K562 (cell line): ENCODE measurements around the gene CTAGE1.

Experiments used
- ELF1 ChIP-seq: fragments of 200-800 bp; sonication (Bioruptor generic); IDR thresholded peaks from 2 replicates; pipeline ENCODE4 v1.6.1; 2016; ENCODE audit warnings: missing genetic modification characterization, missing compliant biosample characterization
- HMG20A ChIP-seq: fragments of 450-650 bp; formaldehyde crosslinking; conservative IDR thresholded peaks from 2 replicates; pipeline ENCODE4 v1.4.0; 2020; ENCODE audit warnings: mild to moderate bottlenecking, mixed read lengths
- IRF2 ChIP-seq: sonication (generic); formaldehyde crosslinking; IDR thresholded peaks from 2 replicates; pipeline ENCODE4 v1.8.1; 2022; ENCODE audit warnings: mild to moderate bottlenecking, missing genetic modification reagents
- NKRF ChIP-seq: fragments of 450-650 bp; IDR thresholded peaks from 2 replicates; pipeline ENCODE4 v1.6.1; 2016; ENCODE audit warnings: borderline replicate concordance
- RNF219 ChIP-seq: fragments of 250-450 bp; sonication (Bioruptor Pico); IDR thresholded peaks from 2 replicates; pipeline ENCODE4 v1.5.0; 2022; ENCODE audit warnings: mild to moderate bottlenecking
- SMC3 ChIP-seq: conservative IDR thresholded peaks from 2 replicates; pipeline ENCODE4 v1.6.1; 2011; ENCODE audit warnings: low read depth, low read length, improper control_type of control experiment; ENCODE audit not compliant: insufficient read depth
- SP1 ChIP-seq: sonication (generic); formaldehyde crosslinking; IDR thresholded peaks from 2 replicates; pipeline ENCODE4 v1.8.1; 2022; ENCODE audit warnings: mild to moderate bottlenecking, missing genetic modification reagents
- ZBTB8A ChIP-seq: fragments of 450-650 bp; IDR thresholded peaks from 2 replicates; pipeline ENCODE4 v1.6.1; 2018; ENCODE audit warnings: mild to moderate bottlenecking, moderate library complexity; ENCODE audit not compliant: partially characterized antibody
- ZNF124 ChIP-seq: sonication (generic); formaldehyde crosslinking; IDR thresholded peaks from 2 replicates; pipeline ENCODE4 v1.8.1; 2022; ENCODE audit warnings: missing genetic modification reagents
- ZNF644 ChIP-seq: fragments of 200-800 bp; sonication (Bioruptor generic); IDR thresholded peaks from 2 replicates; pipeline ENCODE4 v1.6.1; 2016; ENCODE audit warnings: low read depth, missing genetic modification characterization, missing compliant biosample characterization
- TF ChIP-seq, protein P1 (sequence below), 2 experiments: fragments of 450-650 bp; IDR thresholded peaks; 2 replicates each; pipeline ENCODE4 v1.6.1; 2018; ENCODE audit warnings: mild to moderate bottlenecking in 2 of 2, low read depth in 1 of 2; ENCODE audit not compliant: partially characterized antibody in 2 of 2
- TF ChIP-seq, protein P2 (sequence below), 3 experiments: IDR thresholded peaks in 2 of 3; conservative IDR thresholded peaks in 1 of 3; 2 replicates each; pipeline ENCODE4 v1.5.1; 2011 to 2012; ENCODE audit warnings: low read length in 3 of 3, mild to moderate bottlenecking in 3 of 3, control low read depth in 2 of 3, improper control_type of control experiment in 1 of 3, inconsistent platforms in 1 of 3, low read depth in 1 of 3, mixed read lengths in 1 of 3, moderate library complexity in 1 of 3; ENCODE audit not compliant: insufficient read depth in 2 of 3
- TF ChIP-seq, protein P3 (sequence below): fragments of 450-650 bp; IDR thresholded peaks from 2 replicates; pipeline ENCODE4 v1.6.1; 2017; ENCODE audit warnings: antibody characterized with exemption, mild to moderate bottlenecking

- TF ChIP-seq IRF2 = no peak
- TF ChIP-seq, protein P1, sequence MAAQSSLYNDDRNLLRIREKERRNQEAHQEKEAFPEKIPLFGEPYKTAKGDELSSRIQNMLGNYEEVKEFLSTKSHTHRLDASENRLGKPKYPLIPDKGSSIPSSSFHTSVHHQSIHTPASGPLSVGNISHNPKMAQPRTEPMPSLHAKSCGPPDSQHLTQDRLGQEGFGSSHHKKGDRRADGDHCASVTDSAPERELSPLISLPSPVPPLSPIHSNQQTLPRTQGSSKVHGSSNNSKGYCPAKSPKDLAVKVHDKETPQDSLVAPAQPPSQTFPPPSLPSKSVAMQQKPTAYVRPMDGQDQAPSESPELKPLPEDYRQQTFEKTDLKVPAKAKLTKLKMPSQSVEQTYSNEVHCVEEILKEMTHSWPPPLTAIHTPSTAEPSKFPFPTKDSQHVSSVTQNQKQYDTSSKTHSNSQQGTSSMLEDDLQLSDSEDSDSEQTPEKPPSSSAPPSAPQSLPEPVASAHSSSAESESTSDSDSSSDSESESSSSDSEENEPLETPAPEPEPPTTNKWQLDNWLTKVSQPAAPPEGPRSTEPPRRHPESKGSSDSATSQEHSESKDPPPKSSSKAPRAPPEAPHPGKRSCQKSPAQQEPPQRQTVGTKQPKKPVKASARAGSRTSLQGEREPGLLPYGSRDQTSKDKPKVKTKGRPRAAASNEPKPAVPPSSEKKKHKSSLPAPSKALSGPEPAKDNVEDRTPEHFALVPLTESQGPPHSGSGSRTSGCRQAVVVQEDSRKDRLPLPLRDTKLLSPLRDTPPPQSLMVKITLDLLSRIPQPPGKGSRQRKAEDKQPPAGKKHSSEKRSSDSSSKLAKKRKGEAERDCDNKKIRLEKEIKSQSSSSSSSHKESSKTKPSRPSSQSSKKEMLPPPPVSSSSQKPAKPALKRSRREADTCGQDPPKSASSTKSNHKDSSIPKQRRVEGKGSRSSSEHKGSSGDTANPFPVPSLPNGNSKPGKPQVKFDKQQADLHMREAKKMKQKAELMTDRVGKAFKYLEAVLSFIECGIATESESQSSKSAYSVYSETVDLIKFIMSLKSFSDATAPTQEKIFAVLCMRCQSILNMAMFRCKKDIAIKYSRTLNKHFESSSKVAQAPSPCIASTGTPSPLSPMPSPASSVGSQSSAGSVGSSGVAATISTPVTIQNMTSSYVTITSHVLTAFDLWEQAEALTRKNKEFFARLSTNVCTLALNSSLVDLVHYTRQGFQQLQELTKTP (IDR thresholded peaks at IDR 0.05; ENCODE audit: low read depth in 1 of 2, partially characterized antibody in 2 of 2) = no peak
- TF ChIP-seq, protein P2, sequence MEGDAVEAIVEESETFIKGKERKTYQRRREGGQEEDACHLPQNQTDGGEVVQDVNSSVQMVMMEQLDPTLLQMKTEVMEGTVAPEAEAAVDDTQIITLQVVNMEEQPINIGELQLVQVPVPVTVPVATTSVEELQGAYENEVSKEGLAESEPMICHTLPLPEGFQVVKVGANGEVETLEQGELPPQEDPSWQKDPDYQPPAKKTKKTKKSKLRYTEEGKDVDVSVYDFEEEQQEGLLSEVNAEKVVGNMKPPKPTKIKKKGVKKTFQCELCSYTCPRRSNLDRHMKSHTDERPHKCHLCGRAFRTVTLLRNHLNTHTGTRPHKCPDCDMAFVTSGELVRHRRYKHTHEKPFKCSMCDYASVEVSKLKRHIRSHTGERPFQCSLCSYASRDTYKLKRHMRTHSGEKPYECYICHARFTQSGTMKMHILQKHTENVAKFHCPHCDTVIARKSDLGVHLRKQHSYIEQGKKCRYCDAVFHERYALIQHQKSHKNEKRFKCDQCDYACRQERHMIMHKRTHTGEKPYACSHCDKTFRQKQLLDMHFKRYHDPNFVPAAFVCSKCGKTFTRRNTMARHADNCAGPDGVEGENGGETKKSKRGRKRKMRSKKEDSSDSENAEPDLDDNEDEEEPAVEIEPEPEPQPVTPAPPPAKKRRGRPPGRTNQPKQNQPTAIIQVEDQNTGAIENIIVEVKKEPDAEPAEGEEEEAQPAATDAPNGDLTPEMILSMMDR (IDR thresholded peaks at IDR 0.05 in 2 of 3, conservative IDR thresholded peaks at IDR 0.05 in 1 of 3; ENCODE audit: insufficient read depth in 2 of 3, low read depth in 1 of 3, low read length in 3 of 3) = no peak
- TF ChIP-seq SMC3 = no peak
- no peak for TF ChIP-seq HMG20A (CRISPR knock-in tag)
- no peak for TF ChIP-seq RNF219
- no peak for TF ChIP-seq ZBTB8A
- TF ChIP-seq, protein P3, sequence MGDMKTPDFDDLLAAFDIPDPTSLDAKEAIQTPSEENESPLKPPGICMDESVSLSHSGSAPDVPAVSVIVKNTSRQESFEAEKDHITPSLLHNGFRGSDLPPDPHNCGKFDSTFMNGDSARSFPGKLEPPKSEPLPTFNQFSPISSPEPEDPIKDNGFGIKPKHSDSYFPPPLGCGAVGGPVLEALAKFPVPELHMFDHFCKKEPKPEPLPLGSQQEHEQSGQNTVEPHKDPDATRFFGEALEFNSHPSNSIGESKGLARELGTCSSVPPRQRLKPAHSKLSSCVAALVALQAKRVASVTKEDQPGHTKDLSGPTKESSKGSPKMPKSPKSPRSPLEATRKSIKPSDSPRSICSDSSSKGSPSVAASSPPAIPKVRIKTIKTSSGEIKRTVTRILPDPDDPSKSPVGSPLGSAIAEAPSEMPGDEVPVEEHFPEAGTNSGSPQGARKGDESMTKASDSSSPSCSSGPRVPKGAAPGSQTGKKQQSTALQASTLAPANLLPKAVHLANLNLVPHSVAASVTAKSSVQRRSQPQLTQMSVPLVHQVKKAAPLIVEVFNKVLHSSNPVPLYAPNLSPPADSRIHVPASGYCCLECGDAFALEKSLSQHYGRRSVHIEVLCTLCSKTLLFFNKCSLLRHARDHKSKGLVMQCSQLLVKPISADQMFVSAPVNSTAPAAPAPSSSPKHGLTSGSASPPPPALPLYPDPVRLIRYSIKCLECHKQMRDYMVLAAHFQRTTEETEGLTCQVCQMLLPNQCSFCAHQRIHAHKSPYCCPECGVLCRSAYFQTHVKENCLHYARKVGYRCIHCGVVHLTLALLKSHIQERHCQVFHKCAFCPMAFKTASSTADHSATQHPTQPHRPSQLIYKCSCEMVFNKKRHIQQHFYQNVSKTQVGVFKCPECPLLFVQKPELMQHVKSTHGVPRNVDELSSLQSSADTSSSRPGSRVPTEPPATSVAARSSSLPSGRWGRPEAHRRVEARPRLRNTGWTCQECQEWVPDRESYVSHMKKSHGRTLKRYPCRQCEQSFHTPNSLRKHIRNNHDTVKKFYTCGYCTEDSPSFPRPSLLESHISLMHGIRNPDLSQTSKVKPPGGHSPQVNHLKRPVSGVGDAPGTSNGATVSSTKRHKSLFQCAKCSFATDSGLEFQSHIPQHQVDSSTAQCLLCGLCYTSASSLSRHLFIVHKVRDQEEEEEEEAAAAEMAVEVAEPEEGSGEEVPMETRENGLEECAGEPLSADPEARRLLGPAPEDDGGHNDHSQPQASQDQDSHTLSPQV = no peak
- no peak for TF ChIP-seq ELF1
- TF ChIP-seq ZNF124 (CRISPR knock-in tag) = no peak
- TF ChIP-seq SP1 (CRISPR knock-in tag) = no peak
- no peak for TF ChIP-seq ZNF644
- no peak for TF ChIP-seq NKRF
These were observed 45.4 kb upstream of the CTAGE1 start for GRCh38 chr18:22463076-22463475.
